GM12891 (cell line): ENCODE results near the gene ARHGAP12.

Experiments
- POLR2A ChIP-seq: IDR thresholded peaks from 2 replicates; pipeline ENCODE4 v1.6.1; 2011; ENCODE audit warnings: low read depth, low read length, control low read depth
- POLR2AphosphoS5 ChIP-seq: IDR thresholded peaks from 2 replicates; pipeline ENCODE4 v1.6.1; 2011; ENCODE audit warnings: low read depth, low read length, control low read depth
- SPI1 ChIP-seq: IDR thresholded peaks from 2 replicates; pipeline ENCODE4 v1.6.1; 2011; ENCODE audit warnings: low read depth, low read length, control low read depth
- TAF1 ChIP-seq: IDR thresholded peaks from 2 replicates; pipeline ENCODE4 v1.6.1; 2011; ENCODE audit warnings: low read depth, low read length, control low read depth

- TF ChIP-seq POLR2A (no peak), POLR2AphosphoS5 (no peak), TAF1 (no peak), SPI1 (no peak)
These were observed 8.7 kb upstream of the ARHGAP12 start for GRCh38 chr10:31937371-31937770.
